B cell (primary cell): ENCODE results near the gene MAN2A2. TPM values are rescaled to one million over a fixed set of nuclear protein-coding genes. Genes with fewer than 3 reads are reported as not detected.

Experiments
- ATAC-seq: fragments of 200-7000 bp; cut with Tn5 transposase; one replicate; pipeline ENCODE4 v1.10.0; 2021; ENCODE audit warnings: low read depth, mild to moderate bottlenecking, moderate number of reproducible peaks, moderate library complexity
- CTCF ChIA-PET: fragments of 350-600 bp; sonication (Branson Sonifier 250); formaldehyde crosslinking; loops from one replicate; lab custom pipeline; 2021; ENCODE audit warnings: antibody characterized with exemption, inconsistent platforms; lab: Charles Lee
- POLR2A ChIA-PET: fragments of 350-600 bp; sonication (Branson Sonifier 250); formaldehyde crosslinking; loops from one replicate; lab custom pipeline; 2021; ENCODE audit warnings: antibody characterized with exemption; lab: Charles Lee
- DNase-seq: peaks from one replicate; pipeline ENCODE4 v3.0.0; 2013
- H2AFZ ChIP-seq: 2 replicates; pipeline ENCODE4 v1.6.1; 2012; ENCODE audit warnings: mild to moderate bottlenecking, low read depth, low read length; ENCODE audit not compliant: insufficient read depth, poor library complexity, severe bottlenecking
- H3K27ac ChIP-seq, 2 donors: 1 replicate in 1 of 2; 2 replicates in 1 of 2; pipeline ENCODE4 v1.5.1; 2012 to 2013; ENCODE audit warnings: low read length in 2 of 2, mild to moderate bottlenecking in 2 of 2, moderate library complexity in 1 of 2
- H3K27me3 ChIP-seq, 4 experiments: fragments of 200-600 bp in 1 of 4; sonication (generic) in 1 of 4; replicated peaks in 1 of 4; 1 replicate in 2 of 4; 2 replicates in 2 of 4; pipeline versions ENCODE4 v1.6.1 to v1.7.0; 2013 to 2016; ENCODE audit warnings: low read length in 3 of 4, mild to moderate bottlenecking in 2 of 4, mixed read lengths in 1 of 4, moderate library complexity in 1 of 4; ENCODE audit not compliant: insufficient read depth in 4 of 4, control insufficient read depth in 3 of 4; ENCODE audit errors: control extremely low read depth in 1 of 4
- H3K36me3 ChIP-seq, 2 experiments: replicated peaks in 1 of 2; 1 replicate in 1 of 2; 2 replicates in 1 of 2; pipeline versions ENCODE4 v1.6.1 to v1.7.1; 2013; ENCODE audit warnings: low read length in 1 of 2; ENCODE audit not compliant: insufficient read depth in 2 of 2, control insufficient read depth in 1 of 2; ENCODE audit errors: control extremely low read depth in 1 of 2, extremely low read depth in 1 of 2
- H3K4me1 ChIP-seq, 2 donors: fragments of 200-600 bp in 1 of 2; sonication (generic) in 1 of 2; 1 replicate in 1 of 2; 2 replicates in 1 of 2; pipeline versions ENCODE4 v1.5.1 to v1.6.1; 2013 to 2017; ENCODE audit warnings: low read length in 2 of 2; ENCODE audit not compliant: control insufficient read depth in 2 of 2, insufficient read depth in 2 of 2
- H3K4me2 ChIP-seq: replicated peaks from 2 replicates; pipeline ENCODE3; 2012; ENCODE audit warnings: mild to moderate bottlenecking, low read depth, low read length; ENCODE audit not compliant: poor library complexity, severe bottlenecking
- H3K4me3 ChIP-seq, 5 experiments: fragments of 200-600 bp in 1 of 5; sonication (generic) in 1 of 5; 1 replicate in 3 of 5; 2 replicates in 2 of 5; pipeline versions ENCODE4 v1.5.1 to v1.7.0; 2011 to 2016; ENCODE audit warnings: low read length in 4 of 5, mild to moderate bottlenecking in 4 of 5, low read depth in 2 of 5, control low read depth in 1 of 5, moderate library complexity in 1 of 5; ENCODE audit not compliant: insufficient read depth in 1 of 5; ENCODE audit errors: control extremely low read depth in 1 of 5, extremely low read depth in 1 of 5
- H3K79me2 ChIP-seq: fragments of 200-600 bp; sonication (generic); one replicate; pipeline ENCODE4 v1.6.0; 2016; ENCODE audit warnings: low read length; ENCODE audit not compliant: control insufficient read depth, insufficient read depth
- H3K9ac ChIP-seq: fragments of 200-600 bp; sonication (generic); 2 replicates; pipeline ENCODE4 v1.6.1; 2017; ENCODE audit warnings: mild to moderate bottlenecking, low read length, moderate library complexity
- H3K9me3 ChIP-seq, 3 donors: one replicate each; pipeline versions ENCODE4 v1.6.1 to v1.7.1; 2013; ENCODE audit warnings: low read length in 2 of 3; ENCODE audit not compliant: control insufficient read depth in 2 of 3, insufficient read depth in 1 of 3; ENCODE audit errors: control extremely low read depth in 1 of 3
- H4K20me1 ChIP-seq: 2 replicates; pipeline ENCODE4 v1.6.0; 2012; ENCODE audit warnings: mild to moderate bottlenecking, low read length; ENCODE audit not compliant: insufficient read depth, control insufficient read depth, poor library complexity, severe bottlenecking
- H3K27ac Mint-ChIP-seq: one replicate; pipeline ENCODE4 v1.8.0; 2021; ENCODE audit warnings: mixed read lengths
- H3K27me3 Mint-ChIP-seq: one replicate; pipeline ENCODE4 v1.8.0; 2021; ENCODE audit warnings: mixed read lengths
- H3K4me1 Mint-ChIP-seq: one replicate; pipeline ENCODE4 v1.8.0; 2021; ENCODE audit warnings: mixed read lengths
- H3K4me3 Mint-ChIP-seq: one replicate; pipeline ENCODE4 v1.8.0; 2021; ENCODE audit warnings: mixed read lengths
- H3K9me3 Mint-ChIP-seq: one replicate; pipeline ENCODE4 v1.8.0; 2022; ENCODE audit warnings: mixed read lengths; ENCODE audit not compliant: insufficient read depth
- EZH2 ChIP-seq: IDR thresholded peaks from 2 replicates; pipeline ENCODE4 v1.6.1; 2012; ENCODE audit warnings: borderline replicate concordance, low read depth, mild to moderate bottlenecking, moderate library complexity, low read length; ENCODE audit not compliant: insufficient read depth, poor library complexity, severe bottlenecking
- WGBS: methylation state at CpG from one replicate; pipeline ENCODE4 v1.1.5; 2013; ENCODE audit warnings: missing lambda C conversion rate; ENCODE audit not compliant: insufficient coverage; 5-methylcytosine and 5-hydroxymethylcytosine counted together
- intact Hi-C: fragments of 100-400 bp; cut with micrococcal nuclease; formaldehyde crosslinking; loops from one replicate; pipeline ENCODE4 v1.10.0; 2022
- polyA plus RNA-seq: library from polyadenylated mRNA; depleted of rRNA; stranded (reverse); fragments of >200 nt; gene quantifications from 2 replicates; pipeline ENCODE4 v1.2.3, GENCODE V29; 2012
- total RNA-seq, 2 donors: library from RNA; stranded (reverse); fragments of 120-200 nt in 1 of 2; gene quantifications; 1 replicate in 1 of 2; 2 replicates in 1 of 2; pipeline versions ENCODE4 v1.2.3 to v1.2.4, GENCODE V29; 2013 to 2022
- TF ChIP-seq, protein P1 (sequence below): fragments of 200-600 bp; IDR thresholded peaks from one replicate; pipeline ENCODE4 v1.8.0; 2022; ENCODE audit warnings: antibody characterized with exemption, mild to moderate bottlenecking

Gene MAN2A2
- total and polyA plus RNA-seq, 2 donors (not counting 1 experiment from before 2014, with no cell fraction given) = 180 to 234 TPM

DNA sequence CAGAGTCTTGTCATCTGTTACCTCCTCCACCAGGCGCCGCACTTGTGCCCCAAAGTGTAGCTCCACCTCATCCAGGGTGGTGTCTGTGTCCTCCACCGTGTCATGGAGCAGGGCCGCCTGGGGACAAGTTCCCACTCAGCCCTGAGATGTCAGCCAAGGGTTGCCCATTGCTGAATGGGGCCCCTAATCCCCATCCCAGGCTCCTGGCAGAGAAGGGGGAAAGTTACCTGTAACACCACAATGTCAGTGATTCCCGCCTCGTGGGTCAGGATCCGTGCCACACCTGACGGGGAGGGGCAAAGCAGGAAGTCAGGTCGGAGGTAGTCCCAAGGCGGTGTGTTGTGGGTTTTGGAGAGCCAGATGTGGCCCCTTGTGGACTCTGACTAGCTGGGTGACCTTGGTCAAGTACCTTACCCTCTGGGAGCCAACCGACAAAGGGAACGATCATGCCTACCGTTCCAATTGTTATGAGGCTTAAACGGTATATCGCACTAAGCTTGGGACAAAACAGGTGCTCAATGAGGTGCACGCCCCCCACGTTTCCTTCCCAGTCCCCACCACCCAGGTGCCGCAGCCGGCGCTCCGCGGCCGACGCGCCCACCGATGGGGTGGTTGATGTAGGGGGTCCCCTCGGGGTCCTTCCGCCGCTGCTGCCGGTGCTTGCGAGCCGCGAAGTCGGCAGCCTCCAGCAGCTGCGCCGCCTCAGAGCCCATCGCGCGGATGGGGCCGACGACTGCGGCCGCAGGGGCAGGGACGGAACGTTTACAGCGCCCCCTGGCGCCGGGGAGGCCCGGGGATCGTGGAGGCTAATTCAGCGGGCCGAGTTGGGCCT, 28.9 kb downstream of the MAN2A2 start, which contains the start of gene HDDC3:
Gene HDDC3, minus strand, starts transcription at position 722 of the 832 bp plus-strand sequence. Its CDS starts 9 bp downstream, at position 713.
- H3K27ac Mint-ChIP-seq = peak within 1 kb of the TSS; percentile 99
- Histone ChIP-seq H3K36me3 (peaks cover 0 to 3% of the 10 kb centered on the region in 2 experiments), H3K4me1 (peaks cover 42 to 64% of the 10 kb centered on the region in 2 donors), H4K20me1 (peaks cover 9% of the 10 kb centered on the region), H3K27me3 (no peaks in the 10 kb centered on the region), H2AFZ (peak within 1 kb of the TSS; percentile 89), H3K9me3 (no peaks in the 10 kb centered on the region), H3K27ac (peak within 1 kb of the TSS; percentile 93 to 94), H3K9ac (peak within 1 kb of the TSS; percentile 79), H3K79me2 (peaks cover 14% of the 10 kb centered on the region), H3K4me2 (peak within 1 kb of the TSS; percentile 94), H3K4me3 (peak within 1 kb of the TSS; percentile 72 to 97 (median 86))
- under 1% methylated on average over 50 of the region's 52 CpGs for WGBS
- peak within 1 kb of the TSS; percentile 98 for H3K4me3 Mint-ChIP-seq
- no peaks in the 10 kb centered on the region for H3K9me3 Mint-ChIP-seq
- no peak for TF ChIP-seq EZH2
- TF ChIP-seq, protein P1, sequence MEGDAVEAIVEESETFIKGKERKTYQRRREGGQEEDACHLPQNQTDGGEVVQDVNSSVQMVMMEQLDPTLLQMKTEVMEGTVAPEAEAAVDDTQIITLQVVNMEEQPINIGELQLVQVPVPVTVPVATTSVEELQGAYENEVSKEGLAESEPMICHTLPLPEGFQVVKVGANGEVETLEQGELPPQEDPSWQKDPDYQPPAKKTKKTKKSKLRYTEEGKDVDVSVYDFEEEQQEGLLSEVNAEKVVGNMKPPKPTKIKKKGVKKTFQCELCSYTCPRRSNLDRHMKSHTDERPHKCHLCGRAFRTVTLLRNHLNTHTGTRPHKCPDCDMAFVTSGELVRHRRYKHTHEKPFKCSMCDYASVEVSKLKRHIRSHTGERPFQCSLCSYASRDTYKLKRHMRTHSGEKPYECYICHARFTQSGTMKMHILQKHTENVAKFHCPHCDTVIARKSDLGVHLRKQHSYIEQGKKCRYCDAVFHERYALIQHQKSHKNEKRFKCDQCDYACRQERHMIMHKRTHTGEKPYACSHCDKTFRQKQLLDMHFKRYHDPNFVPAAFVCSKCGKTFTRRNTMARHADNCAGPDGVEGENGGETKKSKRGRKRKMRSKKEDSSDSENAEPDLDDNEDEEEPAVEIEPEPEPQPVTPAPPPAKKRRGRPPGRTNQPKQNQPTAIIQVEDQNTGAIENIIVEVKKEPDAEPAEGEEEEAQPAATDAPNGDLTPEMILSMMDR = peak; percentile 91
- intact Hi-C loops = loop anchor here (1.0 to 10.0 kb wide), 4 partner anchors 30 to 1237 kb away; partner anchors contain the start of genes AP3S2, PEX11A and WDR93
- CTCF ChIA-PET = interaction anchor here (0.6 to 9.5 kb wide), 49 partner anchors 9 to 639 kb away, joined by 3 to 260 read pairs (median 4); partner anchors contain the start of genes BLM, FES, MAN2A2 and RCCD1
- POLR2A ChIA-PET = interaction anchor here (0.6 to 6.9 kb wide), 14 partner anchors 9 to 1968 kb away, joined by 3 to 66 read pairs (median 4); partner anchors contain the start of genes CHD2, IDH2, MAN2A2 and RCCD1
- DNase-seq = peak; percentile 92
- H3K4me1 Mint-ChIP-seq = peaks cover 52% of the 10 kb centered on the region
- ATAC-seq = peak; percentile 52
- H3K27me3 Mint-ChIP-seq = no peaks in the 10 kb centered on the region
